ENCODE measurements around the gene MPV17L2. TPM values are rescaled to one million over a fixed set of nuclear protein-coding genes. Genes with fewer than 3 reads are reported as not detected.

MPV17L2 gene
- 12.9 and 15.4 TPM in 2 replicates for total RNA-seq (2022)
- percentile 47 among the genes with signal in this experiment for Bru-seq, nascent RNA
- BruChase-seq, experiment 1, labeled RNA remaining after a 6-hour chase: percentile 66 among the genes with signal in this experiment
- percentile 48 among the genes with signal in this experiment for BruChase-seq, experiment 2, labeled RNA remaining after a 2-hour chase
- long read RNA-seq, transcript MPV17L2-204 (5 exons, 1,408 nt): major isoform, 70 of 74 reads
- long read RNA-seq, partial matches to known transcripts: 1 of 74 reads
- long read RNA-seq, other reads (novel, unspliced or antisense): 1 of 74 reads

- peak within 1 kb of the TSS; percentile 72 for H3K27ac Mint-ChIP-seq (ENCODE audit: low read depth, unreplicated experiment)
- peak; percentile 100 for DNase-seq (ENCODE audit: unreplicated experiment)
- no peaks in the 10 kb centered on the region for H3K27me3 Mint-ChIP-seq (ENCODE audit: insufficient read depth, unreplicated experiment)
- TF ChIP-seq, protein P1, sequence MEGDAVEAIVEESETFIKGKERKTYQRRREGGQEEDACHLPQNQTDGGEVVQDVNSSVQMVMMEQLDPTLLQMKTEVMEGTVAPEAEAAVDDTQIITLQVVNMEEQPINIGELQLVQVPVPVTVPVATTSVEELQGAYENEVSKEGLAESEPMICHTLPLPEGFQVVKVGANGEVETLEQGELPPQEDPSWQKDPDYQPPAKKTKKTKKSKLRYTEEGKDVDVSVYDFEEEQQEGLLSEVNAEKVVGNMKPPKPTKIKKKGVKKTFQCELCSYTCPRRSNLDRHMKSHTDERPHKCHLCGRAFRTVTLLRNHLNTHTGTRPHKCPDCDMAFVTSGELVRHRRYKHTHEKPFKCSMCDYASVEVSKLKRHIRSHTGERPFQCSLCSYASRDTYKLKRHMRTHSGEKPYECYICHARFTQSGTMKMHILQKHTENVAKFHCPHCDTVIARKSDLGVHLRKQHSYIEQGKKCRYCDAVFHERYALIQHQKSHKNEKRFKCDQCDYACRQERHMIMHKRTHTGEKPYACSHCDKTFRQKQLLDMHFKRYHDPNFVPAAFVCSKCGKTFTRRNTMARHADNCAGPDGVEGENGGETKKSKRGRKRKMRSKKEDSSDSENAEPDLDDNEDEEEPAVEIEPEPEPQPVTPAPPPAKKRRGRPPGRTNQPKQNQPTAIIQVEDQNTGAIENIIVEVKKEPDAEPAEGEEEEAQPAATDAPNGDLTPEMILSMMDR (IDR thresholded peaks at IDR 0.05; ENCODE audit: unreplicated experiment): no peak
- H3K36me3 Mint-ChIP-seq (ENCODE audit: insufficient read depth, unreplicated experiment): peaks cover 19% of the 10 kb centered on the region
- no TSS peak for BruUV-seq (replicated peaks)
- peak within 1 kb of the TSS; percentile 78 for H3K4me3 Mint-ChIP-seq (ENCODE audit: unreplicated experiment)
- H3K9me3 Mint-ChIP-seq (ENCODE audit: unreplicated experiment): no peaks in the 10 kb centered on the region
- ChIA-PET CTCF (interaction anchor here (0.6 to 2.0 kb wide), 12 partner anchors 9 to 128 kb away, joined by 3 to 23 read pairs (median 4); partner anchors contain the start of gene IFI30), POLR2A (interaction anchor here (0.6 to 4.9 kb wide), 39 partner anchors 10 to 888 kb away, joined by 3 to 147 read pairs (median 5); partner anchors contain the start of genes CCDC124, GDF15, IFI30 and IQCN)
- H3K4me1 Mint-ChIP-seq (ENCODE audit: insufficient read depth, unreplicated experiment): peaks cover 12% of the 10 kb centered on the region
- intact Hi-C loops (cut with micrococcal nuclease): loop anchor here (1.0 to 2.0 kb wide), 3 partner anchors 58 to 218 kb away; partner anchors contain the start of gene LSM4
These were observed at the start of gene MPV17L2 for GRCh38 chr19:18192673-18193387. Gene MPV17L2, plus strand, starts transcription at chr19:18193218. Its CDS starts 64 bp downstream, at chr19:18193282.

- CTCF ChIA-PET: no interaction called here
- BruUV-seq (replicated peaks): no TSS peak
- H3K4me3 Mint-ChIP-seq (ENCODE audit: unreplicated experiment): no peak overlapping the region
- no peaks in the 10 kb centered on the region for H3K9me3 Mint-ChIP-seq (ENCODE audit: unreplicated experiment)
- no peaks in the 10 kb centered on the region for H3K27me3 Mint-ChIP-seq (ENCODE audit: insufficient read depth, unreplicated experiment)
- TF ChIP-seq, protein P1 (IDR thresholded peaks at IDR 0.05; ENCODE audit: unreplicated experiment): no peak
- H3K36me3 Mint-ChIP-seq (ENCODE audit: insufficient read depth, unreplicated experiment): peaks cover 63% of the 10 kb centered on the region
- intact Hi-C loops (cut with micrococcal nuclease): no loop called here
- no peak for DNase-seq (ENCODE audit: unreplicated experiment)
- H3K4me1 Mint-ChIP-seq (ENCODE audit: insufficient read depth, unreplicated experiment): no peaks in the 10 kb centered on the region
- POLR2A ChIA-PET: no interaction called here
- no peak overlapping the region for H3K27ac Mint-ChIP-seq (ENCODE audit: low read depth, unreplicated experiment)
These were observed 49.1 kb upstream of the MPV17L2 start for GRCh38 chr19:18143902-18144301.

- no peak overlapping the region for H3K27ac Mint-ChIP-seq (ENCODE audit: low read depth, unreplicated experiment)
- POLR2A ChIA-PET: no interaction called here
- no peak overlapping the region for H3K4me3 Mint-ChIP-seq (ENCODE audit: unreplicated experiment)
- TF ChIP-seq, protein P1 (IDR thresholded peaks at IDR 0.05; ENCODE audit: unreplicated experiment): no peak
- intact Hi-C loops (cut with micrococcal nuclease): no loop called here
- H3K9me3 Mint-ChIP-seq (ENCODE audit: unreplicated experiment): no peaks in the 10 kb centered on the region
- H3K27me3 Mint-ChIP-seq (ENCODE audit: insufficient read depth, unreplicated experiment): no peaks in the 10 kb centered on the region
- CTCF ChIA-PET: interaction anchor here (1.2 kb wide), 1 partner anchor 107 kb away, joined by 3 read pairs; no protein-coding TSS in a partner anchor
- H3K36me3 Mint-ChIP-seq (ENCODE audit: insufficient read depth, unreplicated experiment): peaks cover 60% of the 10 kb centered on the region
- no peak for DNase-seq (ENCODE audit: unreplicated experiment)
- H3K4me1 Mint-ChIP-seq (ENCODE audit: insufficient read depth, unreplicated experiment): no peaks in the 10 kb centered on the region
- no TSS peak for BruUV-seq (replicated peaks)
These were observed 48.7 kb upstream of the MPV17L2 start for GRCh38 chr19:18144361-18144760.

DNA sequence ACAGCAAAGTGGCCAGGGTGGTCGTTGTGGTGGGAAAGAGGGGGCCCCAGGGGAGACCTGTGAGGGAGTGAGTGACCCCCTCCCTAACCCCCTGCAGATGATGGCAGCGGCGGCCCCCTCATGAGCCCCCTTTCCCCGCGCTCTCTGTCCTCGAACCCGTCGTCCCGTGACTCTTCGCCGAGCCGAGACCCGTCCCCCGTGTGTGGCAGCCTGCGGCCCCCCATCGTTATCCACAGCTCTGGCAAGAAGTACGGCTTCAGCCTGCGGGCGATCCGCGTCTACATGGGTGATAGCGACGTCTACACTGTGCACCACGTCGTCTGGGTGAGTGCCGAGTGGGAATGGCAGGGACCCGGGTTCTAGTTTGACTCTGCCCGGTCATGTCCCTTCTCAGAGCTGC lies 48.1 kb upstream of the MPV17L2 start:
- H3K4me1 Mint-ChIP-seq (ENCODE audit: insufficient read depth, unreplicated experiment): no peaks in the 10 kb centered on the region
- H3K27me3 Mint-ChIP-seq (ENCODE audit: insufficient read depth, unreplicated experiment): no peaks in the 10 kb centered on the region
- BruUV-seq (replicated peaks): no TSS peak
- H3K36me3 Mint-ChIP-seq (ENCODE audit: insufficient read depth, unreplicated experiment): peaks cover 56% of the 10 kb centered on the region
- H3K27ac Mint-ChIP-seq (ENCODE audit: low read depth, unreplicated experiment): no peak overlapping the region
- POLR2A ChIA-PET: no interaction called here
- TF ChIP-seq, protein P1 (IDR thresholded peaks at IDR 0.05; ENCODE audit: unreplicated experiment): no peak
- DNase-seq (ENCODE audit: unreplicated experiment): no peak
- CTCF ChIA-PET: interaction anchor here (0.6 to 1.5 kb wide), 5 partner anchors 16 to 135 kb away, joined by 3 to 4 read pairs (median 4); no protein-coding TSS in a partner anchor
- intact Hi-C loops (cut with micrococcal nuclease): no loop called here
- H3K4me3 Mint-ChIP-seq (ENCODE audit: unreplicated experiment): no peak overlapping the region
- H3K9me3 Mint-ChIP-seq (ENCODE audit: unreplicated experiment): no peaks in the 10 kb centered on the region
